PC-3 (cell line): ENCODE results near the gene TGM3. TPM values are rescaled to one million over a fixed set of nuclear protein-coding genes. Genes with fewer than 3 reads are reported as not detected.

Experiments used
- ATAC-seq: fragments of 200-7000 bp; cut with Tn5 transposase; 2 replicates; pipeline ENCODE4 v1.9.1; 2020; ENCODE audit warnings: mild to moderate bottlenecking, moderate library complexity
- BruUV-seq: library from RNA; stranded (reverse); fragments of 400-500 nt; replicated peaks from 2 replicates; lab custom pipeline; 2021; lab: Mats Ljungman, UMichigan
- CTCF ChIA-PET: fragments of 300-600 bp; sonication (Branson Sonifier 250); formaldehyde crosslinking; loops from one replicate; lab custom pipeline; 2022; ENCODE audit warnings: antibody characterized with exemption; lab: Charles Lee
- POLR2A ChIA-PET: fragments of 300-600 bp; sonication (Branson Sonifier 250); formaldehyde crosslinking; loops from one replicate; lab custom pipeline; 2022; ENCODE audit warnings: antibody characterized with exemption; ENCODE audit not compliant: unreplicated experiment; lab: Charles Lee
- DNase-seq: peaks from one replicate; pipeline ENCODE4 v3.0.0-alpha.2; 2015
- H2AFZ ChIP-seq: fragments of 300-600 bp; sonication (generic); 2 replicates; pipeline ENCODE4 v1.6.0; 2016; ENCODE audit warnings: antibody characterized with exemption, low read length
- H3F3A ChIP-seq: fragments of 300-600 bp; sonication (generic); one replicate; pipeline ENCODE4 v1.6.0; 2017; ENCODE audit warnings: antibody characterized with exemption, low read length, control low read depth, mild to moderate bottlenecking; ENCODE audit not compliant: unreplicated experiment
- H3K27ac ChIP-seq: fragments of 300-600 bp; sonication (generic); 2 replicates; pipeline ENCODE4 v1.5.1; 2016; ENCODE audit warnings: mild to moderate bottlenecking, low read length
- H3K27me3 ChIP-seq: fragments of 300-600 bp; sonication (generic); 2 replicates; pipeline ENCODE4 v1.6.1; 2016; ENCODE audit warnings: low read length, mixed read lengths
- H3K36me3 ChIP-seq: fragments of 300-600 bp; sonication (generic); 2 replicates; pipeline ENCODE4 v1.6.1; 2016; ENCODE audit warnings: low read depth, mixed run types, low read length, mixed read lengths
- H3K4me1 ChIP-seq: fragments of 300-600 bp; sonication (generic); 2 replicates; pipeline ENCODE4 v1.5.1; 2016; ENCODE audit warnings: low read length; ENCODE audit not compliant: insufficient read depth
- H3K4me2 ChIP-seq: fragments of 300-600 bp; sonication (generic); 2 replicates; pipeline ENCODE4 v1.6.0; 2016; ENCODE audit warnings: low read length
- H3K4me3 ChIP-seq: fragments of 300-600 bp; sonication (generic); 2 replicates; pipeline ENCODE4 v1.5.1; 2016; ENCODE audit warnings: mild to moderate bottlenecking, low read length, mixed read lengths
- H3K79me2 ChIP-seq: fragments of 300-600 bp; sonication (generic); 2 replicates; pipeline ENCODE4 v1.6.1; 2017; ENCODE audit warnings: low read length, mixed read lengths
- H3K9ac ChIP-seq: fragments of 300-600 bp; sonication (generic); 2 replicates; pipeline ENCODE4 v1.6.0; 2016; ENCODE audit warnings: mild to moderate bottlenecking, low read length
- H3K9me2 ChIP-seq: fragments of 300-600 bp; sonication (generic); replicated peaks from 2 replicates; pipeline ENCODE4 v1.6.1; 2016; ENCODE audit warnings: mixed run types, low read length, mixed read lengths
- H3K9me3 ChIP-seq: fragments of 300-600 bp; sonication (generic); 2 replicates; pipeline ENCODE4 v1.6.1; 2016; ENCODE audit warnings: low read length, mixed read lengths
- H4K20me1 ChIP-seq: fragments of 300-600 bp; sonication (generic); 2 replicates; pipeline ENCODE4 v1.6.1; 2016; ENCODE audit warnings: low read length, mixed read lengths
- EZH2 ChIP-seq: fragments of 300-600 bp; sonication (generic); IDR thresholded peaks from one replicate; pipeline ENCODE4 v1.6.1; 2017; ENCODE audit warnings: antibody characterized with exemption, mild to moderate bottlenecking, low read length; ENCODE audit not compliant: unreplicated experiment
- EZH2phosphoT487 ChIP-seq: fragments of 300-600 bp; sonication (generic); IDR thresholded peaks from 2 replicates; pipeline ENCODE4 v1.6.1; 2018; ENCODE audit warnings: mild to moderate bottlenecking, antibody characterized with exemption, low read length, borderline replicate concordance
- intact Hi-C: fragments of 100-400 bp; cut with micrococcal nuclease; formaldehyde crosslinking; loops from 2 replicates; pipeline ENCODE4 v1.9.0; 2023
- total RNA-seq: library from RNA; depleted of rRNA; stranded (reverse); fragments of >200 nt; gene quantifications from 2 replicates; pipeline ENCODE4 v1.2.3, GENCODE V29; 2014
- TF ChIP-seq, protein P1 (sequence below): fragments of 300-600 bp; sonication (generic); conservative IDR thresholded peaks from 2 replicates; pipeline ENCODE4 v1.5.1; 2017; ENCODE audit warnings: antibody characterized with exemption, low read depth, mild to moderate bottlenecking, low read length

The TGM3 gene
- total RNA-seq, 1 experiment from 2014 or later: not detected

DNA sequence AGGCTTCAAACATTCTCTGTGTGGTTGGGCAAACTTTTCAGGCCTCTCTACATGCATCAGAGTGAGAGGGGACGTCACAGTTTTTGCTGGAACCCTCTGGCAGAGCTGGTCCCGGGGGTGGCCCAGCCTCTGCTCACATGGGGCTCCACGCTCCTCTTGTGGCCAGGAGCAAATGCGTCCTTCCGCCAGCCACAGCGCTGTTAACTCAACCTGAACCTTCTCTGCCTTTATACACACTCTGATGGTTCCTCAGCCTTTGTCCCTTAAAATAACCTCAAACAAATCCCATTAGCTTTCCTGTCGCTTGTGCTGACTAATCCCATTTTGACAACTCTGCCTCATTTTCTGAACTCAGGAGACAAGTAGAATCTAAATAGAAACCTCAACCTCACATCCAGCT, 45.5 kb downstream of the TGM3 start:
- no peaks in the 10 kb centered on the region for H4K20me1 ChIP-seq
- no peak overlapping the region for H3K9ac ChIP-seq
- no peaks in the 10 kb centered on the region for H3K9me3 ChIP-seq
- no peaks in the 10 kb centered on the region for H3K36me3 ChIP-seq
- no peaks in the 10 kb centered on the region for H3K9me2 ChIP-seq
- H3K4me1 ChIP-seq: no peaks in the 10 kb centered on the region
- ATAC-seq (no peak), DNase-seq (no peak)
- no peak overlapping the region for H3K4me2 ChIP-seq
- no TSS peak for BruUV-seq
- no peak overlapping the region for H2AFZ ChIP-seq
- no peak for TF ChIP-seq EZH2
- TF ChIP-seq, protein P1, sequence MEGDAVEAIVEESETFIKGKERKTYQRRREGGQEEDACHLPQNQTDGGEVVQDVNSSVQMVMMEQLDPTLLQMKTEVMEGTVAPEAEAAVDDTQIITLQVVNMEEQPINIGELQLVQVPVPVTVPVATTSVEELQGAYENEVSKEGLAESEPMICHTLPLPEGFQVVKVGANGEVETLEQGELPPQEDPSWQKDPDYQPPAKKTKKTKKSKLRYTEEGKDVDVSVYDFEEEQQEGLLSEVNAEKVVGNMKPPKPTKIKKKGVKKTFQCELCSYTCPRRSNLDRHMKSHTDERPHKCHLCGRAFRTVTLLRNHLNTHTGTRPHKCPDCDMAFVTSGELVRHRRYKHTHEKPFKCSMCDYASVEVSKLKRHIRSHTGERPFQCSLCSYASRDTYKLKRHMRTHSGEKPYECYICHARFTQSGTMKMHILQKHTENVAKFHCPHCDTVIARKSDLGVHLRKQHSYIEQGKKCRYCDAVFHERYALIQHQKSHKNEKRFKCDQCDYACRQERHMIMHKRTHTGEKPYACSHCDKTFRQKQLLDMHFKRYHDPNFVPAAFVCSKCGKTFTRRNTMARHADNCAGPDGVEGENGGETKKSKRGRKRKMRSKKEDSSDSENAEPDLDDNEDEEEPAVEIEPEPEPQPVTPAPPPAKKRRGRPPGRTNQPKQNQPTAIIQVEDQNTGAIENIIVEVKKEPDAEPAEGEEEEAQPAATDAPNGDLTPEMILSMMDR: no peak
- TF ChIP-seq EZH2phosphoT487: no peak
- POLR2A ChIA-PET: no interaction called here
- H3K79me2 ChIP-seq: no peaks in the 10 kb centered on the region
- no peaks in the 10 kb centered on the region for H3F3A ChIP-seq
- no peak overlapping the region for H3K27ac ChIP-seq
- CTCF ChIA-PET: no interaction called here
- H3K27me3 ChIP-seq: peaks cover 70% of the 10 kb centered on the region
- intact Hi-C loops: no loop called here
- H3K4me3 ChIP-seq: no peak overlapping the region

DNA sequence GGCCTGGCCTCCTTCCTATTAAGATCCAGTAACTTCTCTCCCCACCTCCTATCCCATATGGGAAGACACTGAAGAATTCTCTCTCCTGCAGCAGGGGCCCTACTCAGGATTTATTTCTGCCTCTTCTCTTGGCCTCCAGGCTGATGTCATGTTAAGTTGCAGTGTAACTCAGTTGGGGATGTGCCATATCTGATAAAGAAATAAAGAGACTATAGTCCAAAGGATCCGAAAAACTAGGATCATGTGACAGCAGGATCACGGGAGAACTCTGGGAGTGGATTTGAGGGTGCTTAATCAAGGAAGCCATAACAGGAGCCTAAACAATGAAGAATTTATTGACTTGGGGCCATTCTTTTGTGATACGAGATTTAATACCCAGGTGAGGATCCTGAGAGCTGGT, 46.4 kb downstream of the TGM3 start:
- Histone ChIP-seq H3K4me2 (no peak overlapping the region), H3K9me2 (no peaks in the 10 kb centered on the region), H3K4me1 (no peaks in the 10 kb centered on the region), H3K9me3 (no peaks in the 10 kb centered on the region), H3K79me2 (no peaks in the 10 kb centered on the region), H3K36me3 (no peaks in the 10 kb centered on the region), H3K27ac (no peak overlapping the region), H3F3A (no peaks in the 10 kb centered on the region), H2AFZ (no peak overlapping the region), H3K27me3 (peaks cover 61% of the 10 kb centered on the region), H4K20me1 (no peaks in the 10 kb centered on the region), H3K9ac (no peak overlapping the region), H3K4me3 (no peak overlapping the region)
- intact Hi-C loops: no loop called here
- ChIA-PET POLR2A (no interaction called here), CTCF (no interaction called here)
- DNase-seq (no peak), ATAC-seq (no peak)
- TF ChIP-seq EZH2phosphoT487 (no peak), EZH2 (no peak)
- TF ChIP-seq, protein P1: no peak
- no TSS peak for BruUV-seq

DNA sequence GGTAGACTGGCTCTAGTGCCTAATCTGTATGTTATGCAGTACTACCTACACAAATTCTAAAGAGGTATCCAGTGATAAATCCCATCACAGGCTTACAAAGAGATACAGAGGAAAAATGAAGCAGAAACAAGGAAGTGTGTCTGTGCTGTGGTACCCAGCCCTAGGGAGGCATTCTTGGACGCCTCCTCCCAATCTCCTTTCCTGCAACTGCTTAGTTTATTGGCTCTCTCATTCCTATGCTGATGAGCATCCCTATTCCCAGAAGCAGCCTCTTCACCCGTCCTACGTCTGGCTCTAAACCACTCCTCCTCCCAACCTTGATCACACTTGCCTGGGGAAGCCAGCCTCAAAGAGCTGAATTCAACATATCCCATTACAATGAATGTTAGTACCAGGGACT, 50.4 kb downstream of the TGM3 start:
- no peaks in the 10 kb centered on the region for H3K36me3 ChIP-seq
- POLR2A ChIA-PET: no interaction called here
- no TSS peak for BruUV-seq
- H2AFZ ChIP-seq: no peak overlapping the region
- CTCF ChIA-PET: interaction anchor here (0.5 kb wide), 1 partner anchor 177 kb away, joined by 3 read pairs; no protein-coding TSS in a partner anchor
- H3K27me3 ChIP-seq: peaks cover 44% of the 10 kb centered on the region
- H3K79me2 ChIP-seq: no peaks in the 10 kb centered on the region
- intact Hi-C loops: no loop called here
- H3K9me2 ChIP-seq: no peaks in the 10 kb centered on the region
- H3K4me1 ChIP-seq: no peaks in the 10 kb centered on the region
- no peaks in the 10 kb centered on the region for H4K20me1 ChIP-seq
- ATAC-seq: no peak
- no peak for DNase-seq
- H3K9me3 ChIP-seq: no peaks in the 10 kb centered on the region
- TF ChIP-seq, protein P1: no peak
- TF ChIP-seq EZH2: no peak
- TF ChIP-seq EZH2phosphoT487: no peak
- no peak overlapping the region for H3K4me3 ChIP-seq
- no peaks in the 10 kb centered on the region for H3F3A ChIP-seq
- H3K4me2 ChIP-seq: no peak overlapping the region
- H3K9ac ChIP-seq: no peak overlapping the region
- no peak overlapping the region for H3K27ac ChIP-seq
